ENCODE data around the gene TLL1.

DNA sequence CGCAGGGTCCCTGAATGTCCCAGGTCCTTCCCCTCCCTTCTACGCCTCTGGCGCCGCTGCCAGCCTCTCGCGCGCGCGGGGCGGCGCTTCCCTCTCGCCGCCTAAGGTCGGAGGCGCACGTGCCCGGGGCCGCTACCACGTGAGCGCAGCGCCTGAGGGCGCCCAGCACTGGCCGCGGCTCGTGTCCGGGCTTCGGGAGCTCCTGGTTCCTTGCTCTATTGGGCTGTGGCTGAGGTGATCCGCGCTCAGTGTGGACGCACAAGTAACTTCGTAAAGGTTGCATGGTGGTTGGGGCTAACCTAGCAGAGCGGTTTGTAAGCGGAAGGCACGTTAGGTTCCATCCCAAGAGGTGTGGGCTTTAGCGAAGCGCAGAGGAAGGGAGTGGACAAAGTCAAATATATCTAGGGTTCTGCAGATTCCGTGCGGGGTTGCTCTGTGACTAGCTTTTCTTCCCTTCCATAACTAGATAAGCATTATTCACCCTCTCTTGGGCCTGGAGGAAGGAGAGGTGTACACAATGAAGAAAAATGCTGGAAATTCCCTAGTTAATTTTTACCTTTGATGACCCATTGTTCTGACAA is 1.8 kb downstream of the TLL1 start:
- TF ChIP-seq HMGXB4 (CRISPR knock-in tag; IDR thresholded peaks at IDR 0.05) (peak; percentile 93), IRF2 (CRISPR knock-in tag; IDR thresholded peaks at IDR 0.05; ENCODE audit: borderline replicate concordance, low read depth) (peak; percentile 82; the same call in 1 of the 2 replicates), NFATC4 (CRISPR knock-in tag; IDR thresholded peaks at IDR 0.05) (no peak), CTCF (IDR thresholded peaks at IDR 0.05) (no peak), TEAD4 (CRISPR knock-in tag; IDR thresholded peaks at IDR 0.05) (peak; percentile 87), SOX15 (CRISPR knock-in tag; IDR thresholded peaks at IDR 0.05) (no peak), KAT7 (CRISPR knock-in tag; IDR thresholded peaks at IDR 0.05; ENCODE audit: borderline replicate concordance) (no peak), CREM (CRISPR knock-in tag; IDR thresholded peaks at IDR 0.05) (peak; percentile 90; the same call in 1 of the 2 replicates), MAX (CRISPR knock-in tag; IDR thresholded peaks at IDR 0.05) (peak; percentile 100)
- TF ChIP-seq, protein P1, sequence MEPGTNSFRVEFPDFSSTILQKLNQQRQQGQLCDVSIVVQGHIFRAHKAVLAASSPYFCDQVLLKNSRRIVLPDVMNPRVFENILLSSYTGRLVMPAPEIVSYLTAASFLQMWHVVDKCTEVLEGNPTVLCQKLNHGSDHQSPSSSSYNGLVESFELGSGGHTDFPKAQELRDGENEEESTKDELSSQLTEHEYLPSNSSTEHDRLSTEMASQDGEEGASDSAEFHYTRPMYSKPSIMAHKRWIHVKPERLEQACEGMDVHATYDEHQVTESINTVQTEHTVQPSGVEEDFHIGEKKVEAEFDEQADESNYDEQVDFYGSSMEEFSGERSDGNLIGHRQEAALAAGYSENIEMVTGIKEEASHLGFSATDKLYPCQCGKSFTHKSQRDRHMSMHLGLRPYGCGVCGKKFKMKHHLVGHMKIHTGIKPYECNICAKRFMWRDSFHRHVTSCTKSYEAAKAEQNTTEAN (CRISPR knock-in tag; IDR thresholded peaks at IDR 0.05) = peak; percentile 97

Data from WTC11 (cell line).